GM19023 (cell line): ENCODE results near the gene WWOX.

Source experiments
- ATAC-seq: cut with Tn5 transposase; IDR thresholded peaks from one replicate; pipeline ENCODE4 v1.9.1; 2021; ENCODE audit warnings: mild to moderate bottlenecking, moderate library complexity; ENCODE audit not compliant: unreplicated experiment

The WWOX gene

GRCh38 chr16:78703936-78704335 is 604.5 kb downstream of the WWOX start:
- no peak for ATAC-seq

- ATAC-seq = no peak
Measured at GRCh38 chr16:78704416-78704815, 605.0 kb downstream of the WWOX start.

DNA sequence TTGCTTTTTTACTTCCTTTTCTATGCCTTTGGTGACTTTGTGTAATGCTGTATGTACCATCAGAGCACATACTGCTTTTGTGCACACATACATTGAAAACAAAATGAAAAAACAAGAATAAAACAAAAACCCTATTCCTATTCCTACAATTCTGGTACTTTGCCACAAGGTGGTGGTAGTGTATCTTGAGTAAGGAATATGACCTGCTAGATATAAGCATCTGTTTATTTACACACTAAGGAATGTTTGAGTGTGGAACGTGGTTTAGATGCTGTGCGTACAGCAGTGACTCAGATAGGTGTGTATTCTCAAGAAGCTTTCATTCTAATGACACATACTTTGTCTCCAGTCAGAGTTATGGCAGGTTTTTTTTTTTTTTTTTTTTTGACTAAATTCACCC is 606.2 kb downstream of the WWOX start:
- ATAC-seq = no peak

- no peak for ATAC-seq
Measured at GRCh38 chr16:78706637-78707036, 607.2 kb downstream of the WWOX start.

DNA sequence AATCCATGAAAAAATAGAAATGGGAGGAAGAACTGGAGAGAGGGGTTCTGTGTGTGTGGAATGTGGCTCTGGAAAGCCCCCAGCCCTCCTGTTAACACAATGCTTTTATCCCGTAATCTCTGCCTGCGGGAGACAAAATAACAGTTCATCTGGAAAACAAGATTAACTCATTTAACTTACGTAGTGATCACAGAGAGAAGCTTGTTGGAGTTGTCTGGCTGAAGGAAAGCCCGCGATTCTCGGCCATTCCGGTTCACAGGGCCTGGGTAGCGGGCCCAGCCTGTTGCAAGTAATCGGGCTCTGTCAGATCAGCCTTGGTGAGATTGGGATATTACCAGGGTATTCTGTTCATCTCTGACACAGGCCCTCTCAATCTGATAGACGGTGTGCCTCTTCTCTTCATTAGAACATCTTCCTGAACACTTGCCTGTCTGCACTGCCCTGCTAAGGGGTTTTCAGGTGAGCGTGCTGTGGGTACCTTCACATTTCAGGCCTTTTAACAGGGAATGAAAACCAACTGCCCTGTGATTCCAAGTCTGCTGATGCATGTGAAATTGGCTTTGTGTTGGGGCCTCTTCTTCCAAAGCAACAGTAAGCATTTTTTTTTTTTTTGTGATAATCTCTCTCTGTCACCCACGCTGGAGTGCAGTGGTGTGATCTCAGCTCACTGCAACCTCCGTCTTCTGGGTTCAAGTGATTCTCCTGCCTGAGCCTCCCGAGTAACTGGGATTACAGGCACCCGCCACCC is 609.9 kb downstream of the WWOX start:
- no peak for ATAC-seq

- ATAC-seq = no peak
Measured at GRCh38 chr16:78715106-78715505, 615.7 kb downstream of the WWOX start.

DNA sequence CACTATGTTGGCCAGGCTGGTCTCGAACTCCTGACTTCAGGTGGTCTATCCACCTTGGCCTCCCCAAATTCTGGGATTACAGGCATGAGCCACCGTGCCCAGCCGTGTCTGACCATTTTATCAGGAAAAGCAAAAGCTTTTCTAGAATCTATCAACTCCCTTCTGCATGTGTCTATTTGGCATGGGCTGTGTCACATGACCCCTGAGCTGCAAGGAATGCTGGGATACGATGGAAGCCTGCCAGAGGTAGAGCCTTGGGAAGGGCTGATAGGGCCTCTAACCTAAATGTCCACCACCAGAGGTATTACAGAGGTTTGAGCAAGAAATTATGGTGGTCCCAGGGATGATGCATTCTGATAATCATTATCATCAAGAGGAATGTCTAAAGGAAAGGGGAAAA is 616.2 kb downstream of the WWOX start:
- no peak for ATAC-seq

GRCh38 chr16:78718141-78718540 is 618.7 kb downstream of the WWOX start:
- ATAC-seq = no peak

GRCh38 chr16:78720416-78720815 is 621.0 kb downstream of the WWOX start:
- ATAC-seq = no peak

- ATAC-seq = no peak
Measured at GRCh38 chr16:78727536-78727935, 628.1 kb downstream of the WWOX start.

GRCh38 chr16:78729687-78730086 is 630.2 kb downstream of the WWOX start:
- ATAC-seq = no peak

DNA sequence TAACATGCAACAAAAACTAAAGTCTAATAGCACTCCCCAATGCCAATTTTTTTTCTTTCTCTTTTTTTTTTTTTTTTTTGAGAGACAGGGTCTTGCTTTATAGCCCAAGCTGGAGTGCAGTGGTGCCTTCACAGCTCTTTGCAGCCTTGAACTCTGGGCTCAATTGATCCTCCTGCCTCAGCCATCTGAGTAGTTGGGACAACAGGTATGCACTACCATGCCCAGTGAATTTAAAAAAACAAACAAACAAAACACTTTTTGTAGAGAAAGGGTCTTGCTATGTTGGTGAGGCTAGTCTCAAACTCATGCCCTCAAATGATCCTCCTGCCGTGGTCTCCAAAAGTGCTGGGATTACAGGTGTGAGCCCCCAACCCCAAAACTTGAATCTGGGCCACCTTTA is 632.3 kb downstream of the WWOX start:
- no peak for ATAC-seq

GRCh38 chr16:78732696-78733095 is 633.2 kb downstream of the WWOX start:
- no peak for ATAC-seq

DNA sequence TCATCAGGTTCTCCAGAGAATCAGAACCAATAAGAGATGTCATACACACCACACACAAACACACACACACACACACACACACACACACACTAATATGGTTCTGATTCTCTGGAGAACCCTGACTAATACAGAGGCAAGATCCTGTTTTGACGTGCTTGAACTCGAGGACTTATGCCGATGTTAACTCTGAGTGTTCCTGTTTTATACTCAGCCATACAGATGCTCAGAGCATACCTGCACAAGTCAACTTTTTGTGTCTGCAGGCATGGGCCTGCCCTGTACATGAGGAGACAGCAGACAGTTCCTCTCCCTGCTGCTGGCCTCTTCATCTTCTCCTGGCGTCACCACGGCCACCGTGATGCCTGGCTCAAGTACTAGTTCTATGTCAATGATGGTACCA is 635.9 kb downstream of the WWOX start:
- ATAC-seq = no peak

DNA sequence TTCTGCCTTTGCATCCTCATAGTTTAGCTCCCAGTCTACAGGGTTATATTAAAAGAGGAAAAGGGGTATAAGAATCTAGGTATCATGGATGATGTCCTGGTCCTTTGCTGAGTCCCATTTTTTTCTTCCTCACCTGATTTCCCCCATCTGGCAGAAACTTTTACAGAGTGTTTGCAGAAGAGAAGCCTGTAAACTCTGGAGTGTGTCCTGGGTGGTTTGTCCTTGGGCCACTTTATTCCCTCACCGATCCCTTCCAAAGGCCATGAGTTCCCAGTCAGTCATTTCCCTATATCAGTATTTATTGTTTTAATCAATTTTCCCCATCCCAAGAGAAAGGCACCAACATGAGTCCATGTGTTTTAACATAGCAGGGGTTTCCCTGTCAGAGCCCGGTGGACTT is 638.2 kb downstream of the WWOX start:
- ATAC-seq = no peak

DNA sequence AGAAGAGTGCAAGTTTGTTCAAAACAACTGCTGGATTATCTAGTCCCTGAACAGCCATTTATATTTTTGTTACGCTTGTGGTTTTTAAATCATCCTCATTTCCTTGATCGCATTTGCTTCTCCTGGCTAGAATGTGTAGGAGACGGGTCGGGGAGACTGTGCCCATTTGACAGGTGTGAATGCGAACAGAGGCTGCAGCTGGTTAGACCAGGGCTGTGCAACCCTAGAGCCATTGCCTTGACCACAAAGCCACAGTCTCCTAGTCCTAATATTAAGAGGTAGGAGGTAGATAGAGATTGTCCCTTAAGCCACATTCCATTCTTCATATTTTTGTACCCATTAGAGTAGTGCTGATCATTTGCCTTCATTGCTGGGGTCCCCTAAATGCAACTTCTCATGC is 639.1 kb downstream of the WWOX start:
- no peak for ATAC-seq

GRCh38 chr16:78740269-78740668 is 640.8 kb downstream of the WWOX start:
- ATAC-seq = no peak

GRCh38 chr16:78742501-78743283 is 643.2 kb downstream of the WWOX start:
- ATAC-seq = peak; percentile 97

DNA sequence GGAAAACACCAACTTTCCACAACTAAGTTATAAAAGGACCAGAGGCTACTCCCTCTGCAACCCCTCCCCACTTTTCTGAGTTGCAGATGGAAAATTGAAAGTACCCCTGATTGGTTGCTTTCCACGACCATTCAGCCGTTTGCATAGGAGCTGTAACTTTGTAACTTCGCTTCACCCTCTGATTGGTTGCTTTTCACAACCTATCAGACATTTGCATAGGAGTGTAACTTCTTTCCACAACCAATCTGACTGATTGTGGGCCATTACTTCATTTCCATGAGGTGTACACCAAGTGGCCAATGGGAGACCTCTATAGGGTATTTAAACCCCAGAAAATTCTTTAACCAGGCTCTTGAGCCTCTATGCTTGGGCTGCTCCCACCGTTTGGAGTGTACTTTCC is 644.1 kb downstream of the WWOX start:
- ATAC-seq = no peak

DNA sequence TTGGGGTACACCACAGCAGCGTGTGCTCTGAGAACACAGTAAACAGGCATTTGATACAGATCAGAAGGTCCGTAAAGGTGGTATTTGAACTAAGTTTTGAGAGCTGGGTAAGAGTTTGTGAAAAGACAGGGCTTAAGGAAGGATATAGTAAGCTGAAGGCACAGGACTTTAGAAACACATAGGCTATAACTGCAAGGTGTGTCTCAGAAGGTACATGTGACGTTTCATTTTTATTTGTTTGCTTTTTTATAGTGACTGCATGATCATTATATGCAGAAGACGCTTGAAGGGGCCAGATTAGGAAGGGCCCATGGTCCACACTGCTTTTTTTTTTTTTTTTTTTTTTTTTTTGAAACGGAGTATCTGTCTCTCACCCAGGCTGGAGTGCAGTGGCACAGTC is 644.6 kb downstream of the WWOX start:
- ATAC-seq = no peak

- no peak for ATAC-seq
Measured at GRCh38 chr16:78744796-78745107, 645.3 kb downstream of the WWOX start.

- no peak for ATAC-seq
Measured at GRCh38 chr16:78745108-78746019, 645.9 kb downstream of the WWOX start.
